Esophagus squamous epithelium (tissue), 4 donors: Measurements from ENCODE around the gene ENTR1.

ENCODE experiments used
- CTCF ChIP-seq, 6 experiments: fragments of 450-650 bp in 4 of 6; fragments of 200-600 bp in 2 of 6; sonication (generic) in 2 of 6; IDR thresholded peaks; one replicate each; pipeline ENCODE4 v1.5.1; 2016 to 2019; ENCODE audit warnings: antibody characterized with exemption in 6 of 6, mild to moderate bottlenecking in 4 of 6, moderate library complexity in 4 of 6
- POLR2A ChIP-seq, 4 donors: fragments of 450-650 bp; IDR thresholded peaks; one replicate each; pipeline ENCODE4 v1.6.1; 2017; ENCODE audit warnings: antibody characterized with exemption in 4 of 4, mild to moderate bottlenecking in 4 of 4, moderate library complexity in 3 of 4

DNA sequence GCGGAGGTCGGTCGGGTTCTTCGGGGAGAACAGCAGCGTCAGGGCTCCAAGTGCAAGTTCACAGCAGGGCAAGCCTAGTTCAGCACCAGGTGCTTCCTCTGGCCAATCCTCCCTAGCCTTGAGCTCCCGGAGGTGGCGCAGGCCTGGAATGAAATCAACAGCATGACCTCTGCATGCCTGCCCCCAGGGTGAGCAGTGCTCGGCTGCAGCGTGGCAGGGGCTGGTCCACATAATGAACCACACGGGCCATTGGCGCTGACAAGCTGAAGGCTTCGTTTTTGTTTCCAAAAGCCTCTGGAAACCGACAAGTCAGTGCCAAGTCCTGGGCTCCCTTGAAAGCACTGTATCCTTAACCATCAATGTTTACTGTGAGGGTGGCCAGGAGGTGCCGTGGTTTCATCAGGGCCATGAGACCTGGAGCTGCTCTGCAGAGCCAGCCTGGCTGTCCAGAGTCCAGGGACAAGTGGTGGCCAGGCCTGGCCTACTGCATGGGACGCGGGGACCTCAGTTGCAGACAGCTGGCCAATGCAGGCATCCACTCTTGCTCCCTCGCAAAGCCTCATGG, 31.3 kb upstream of the ENTR1 start:
- no peak for TF ChIP-seq CTCF (IDR thresholded peaks at IDR 0.05)
- TF ChIP-seq POLR2A (IDR thresholded peaks at IDR 0.05), result no peak
